Pancreas (tissue), 10 donors: ENCODE results near the gene DIP2C. TPM values are rescaled to one million over a fixed set of nuclear protein-coding genes. Genes with fewer than 3 reads are reported as not detected.

Experiments
- ATAC-seq, 4 donors: fragments of 200-7000 bp; cut with Tn5 transposase; one replicate each; pipeline versions ENCODE4 v1.8.0 to v1.9.1; 2020; ENCODE audit warnings: mild to moderate bottlenecking in 4 of 4, moderate library complexity in 4 of 4
- DNase-seq, 6 donors: peaks; one replicate each; pipeline ENCODE4 v3.0.0-alpha.2; 2020
- FAIRE-seq: peaks from 2 replicates; lab custom pipeline; 2012; peaks lifted over from hg19 to GRCh38; lab: Jason Lieb, UNC
- H3K27ac ChIP-seq, 4 donors: fragments of 200-600 bp; sonication (generic); 1 replicate in 3 of 4; 2 replicates in 1 of 4; pipeline versions ENCODE4 v1.5.0 to v1.8.0; 2020
- H3K27me3 ChIP-seq, 4 donors: fragments of 200-600 bp; one replicate each; pipeline ENCODE4 v1.8.0; 2021
- H3K36me3 ChIP-seq, 3 donors: fragments of 200-600 bp; sonication (generic) in 1 of 3; one replicate each; pipeline versions ENCODE4 v1.5.0 to v1.8.0; 2020 to 2021
- H3K4me1 ChIP-seq, 3 donors: fragments of 200-600 bp; one replicate each; pipeline ENCODE4 v1.8.0; 2021
- H3K4me3 ChIP-seq, 4 donors: fragments of 200-600 bp; sonication (generic) in 2 of 4; one replicate each; pipeline versions ENCODE4 v1.5.0 to v1.8.0; 2020 to 2021
- H3K9me3 ChIP-seq, 4 donors: fragments of 200-600 bp; one replicate each; pipeline ENCODE4 v1.8.0; 2021
- WGBS, 2 donors: extraction: QIAGEN DNeasy Blood & Tissue Kit; methylation state at CpG; one replicate each; pipeline ENCODE4 v1.1.7; 2013; 5-methylcytosine and 5-hydroxymethylcytosine counted together
- intact Hi-C, 3 donors: fragments of 100-400 bp; cut with DNase I; formaldehyde crosslinking; loops; one replicate each; pipeline versions ENCODE4 v1.11.1 to v1.14.2; 2022
- polyA plus RNA-seq, 2 donors: library from polyadenylated mRNA; stranded (reverse); fragments of 200-250 nt; gene quantifications; one replicate each; pipeline ENCODE4 v1.2.3, GENCODE V29; 2013
- total RNA-seq, 6 donors: library from RNA; stranded (reverse); fragmentation: NEBNext Ultra II Directional in 4 of 6; extraction: Animal tissue kit (Norgen Biotek cat#: 25700) in 4 of 6; gene quantifications; one replicate each; pipeline versions ENCODE4 v1.2.1 to v1.2.4, GENCODE V29; 2021 to 2023
- TF ChIP-seq, protein P1 (sequence below), 4 donors: fragments of 200-600 bp; sonication (generic) in 3 of 4; IDR thresholded peaks; one replicate each; pipeline versions ENCODE4 v1.5.0 to v1.8.0; 2021; ENCODE audit warnings: antibody characterized with exemption in 4 of 4
- donor health status: healthy with polysubstance abuse.
- donor health status: DM: no; HTN: no; CAD: no; lungs with moderate emphysema.
- donor health status: DM: no; HTN: no; CAD: no.
- donor health status: control.
- donor health status: control.
- donor health status: Bipolar disorder and iron deficiency.
- donor health status: DM: yes; HTN: yes; CAD: no.
- donor health status: DM: no; HTN: no; CAD: no.
- donor health status: DM: no; HTN: no; CAD: no.
- donor health status: DM: yes; HTN: yes; CAD: no.

The DIP2C gene
- total and polyA plus RNA-seq, 8 donors = 4.3 to 11.8 (median 7.3) TPM

DNA sequence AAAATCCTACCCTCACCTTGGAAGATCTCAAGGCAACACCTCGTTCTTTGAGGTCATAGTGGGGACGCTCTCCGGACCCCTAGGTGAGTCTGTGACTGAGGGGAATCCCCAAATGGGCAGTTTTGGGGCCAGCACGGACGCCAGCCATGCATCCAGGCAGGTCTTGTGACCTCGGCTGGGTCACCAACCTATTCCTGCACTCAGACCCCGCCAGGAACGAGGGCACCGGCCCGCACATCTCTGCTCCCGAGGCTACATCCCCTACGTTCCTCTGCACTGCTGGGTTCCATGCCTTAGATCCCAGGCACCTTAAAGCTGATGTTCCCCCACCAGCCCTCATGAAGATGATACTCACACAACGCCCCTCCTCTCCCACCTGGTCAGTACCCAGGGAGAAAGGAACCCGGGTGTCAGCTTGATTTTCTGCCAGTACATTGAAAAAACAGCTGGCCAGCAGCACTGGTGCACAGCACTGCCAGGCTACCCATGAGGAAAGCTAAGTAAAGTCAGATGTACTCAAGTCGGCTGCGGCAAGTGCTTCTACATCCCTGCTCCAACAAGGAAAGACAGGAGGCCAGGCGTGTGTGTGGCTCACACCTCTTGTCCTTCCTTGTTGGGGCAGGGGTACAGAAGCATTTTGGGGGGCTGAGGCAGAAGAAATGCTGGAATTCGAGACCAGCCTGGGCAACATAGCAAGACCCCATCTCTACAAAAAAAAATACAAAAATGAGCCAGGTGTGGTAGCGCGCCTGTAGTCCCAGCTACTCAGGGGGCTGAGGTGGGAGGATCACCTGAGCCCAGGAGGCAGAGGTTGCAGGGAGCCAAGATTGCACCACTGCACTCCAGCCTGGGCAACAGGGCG is 48.1 kb downstream of the DIP2C start:
- DNase-seq (no peak), ATAC-seq (no peak), FAIRE-seq (no peak)
- Histone ChIP-seq H3K9me3 (no peaks in the 10 kb centered on the region), H3K27me3 (no peaks in the 10 kb centered on the region), H3K4me3 (no peak overlapping the region), H3K4me1 (no peaks in the 10 kb centered on the region), H3K27ac (no peak overlapping the region), H3K36me3 (no peaks in the 10 kb centered on the region)
- TF ChIP-seq, protein P1, sequence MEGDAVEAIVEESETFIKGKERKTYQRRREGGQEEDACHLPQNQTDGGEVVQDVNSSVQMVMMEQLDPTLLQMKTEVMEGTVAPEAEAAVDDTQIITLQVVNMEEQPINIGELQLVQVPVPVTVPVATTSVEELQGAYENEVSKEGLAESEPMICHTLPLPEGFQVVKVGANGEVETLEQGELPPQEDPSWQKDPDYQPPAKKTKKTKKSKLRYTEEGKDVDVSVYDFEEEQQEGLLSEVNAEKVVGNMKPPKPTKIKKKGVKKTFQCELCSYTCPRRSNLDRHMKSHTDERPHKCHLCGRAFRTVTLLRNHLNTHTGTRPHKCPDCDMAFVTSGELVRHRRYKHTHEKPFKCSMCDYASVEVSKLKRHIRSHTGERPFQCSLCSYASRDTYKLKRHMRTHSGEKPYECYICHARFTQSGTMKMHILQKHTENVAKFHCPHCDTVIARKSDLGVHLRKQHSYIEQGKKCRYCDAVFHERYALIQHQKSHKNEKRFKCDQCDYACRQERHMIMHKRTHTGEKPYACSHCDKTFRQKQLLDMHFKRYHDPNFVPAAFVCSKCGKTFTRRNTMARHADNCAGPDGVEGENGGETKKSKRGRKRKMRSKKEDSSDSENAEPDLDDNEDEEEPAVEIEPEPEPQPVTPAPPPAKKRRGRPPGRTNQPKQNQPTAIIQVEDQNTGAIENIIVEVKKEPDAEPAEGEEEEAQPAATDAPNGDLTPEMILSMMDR (IDR thresholded peaks at IDR 0.05) = no peak
- 87 to 88% methylated on average over 21 of the region's 21 CpGs for whole genome bisulfite sequencing, 2 donors
- intact Hi-C loops = no loop called here

DNA sequence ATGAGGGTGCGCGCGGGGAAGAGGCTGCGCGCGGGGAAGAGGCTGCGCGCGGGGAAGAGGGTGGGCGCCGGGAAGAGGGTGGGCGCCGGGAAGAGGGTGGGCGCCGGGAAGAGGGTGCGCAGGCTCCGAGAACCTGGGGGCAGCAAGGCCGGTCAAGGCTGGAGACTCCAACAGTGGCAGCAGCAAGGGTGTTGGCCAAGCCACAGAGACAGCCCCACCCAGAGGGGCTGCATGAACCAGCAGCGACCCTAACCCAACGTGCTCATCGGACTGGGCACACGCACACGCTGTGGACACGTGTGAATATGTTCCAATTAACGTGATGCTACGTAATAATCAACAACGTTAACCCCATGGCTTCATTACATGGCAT is 48.8 kb downstream of the DIP2C start:
- FAIRE-seq (no peak), ATAC-seq (no peak), DNase-seq (no peak)
- Histone ChIP-seq H3K4me3 (no peak overlapping the region), H3K27ac (no peak overlapping the region), H3K9me3 (no peaks in the 10 kb centered on the region), H3K27me3 (no peaks in the 10 kb centered on the region), H3K36me3 (no peaks in the 10 kb centered on the region), H3K4me1 (no peaks in the 10 kb centered on the region)
- TF ChIP-seq, protein P1 (IDR thresholded peaks at IDR 0.05) = no peak
- intact Hi-C loops = no loop called here
- WGBS, 2 donors = 91 to 94% methylated on average over 27 of the region's 27 CpGs

DNA sequence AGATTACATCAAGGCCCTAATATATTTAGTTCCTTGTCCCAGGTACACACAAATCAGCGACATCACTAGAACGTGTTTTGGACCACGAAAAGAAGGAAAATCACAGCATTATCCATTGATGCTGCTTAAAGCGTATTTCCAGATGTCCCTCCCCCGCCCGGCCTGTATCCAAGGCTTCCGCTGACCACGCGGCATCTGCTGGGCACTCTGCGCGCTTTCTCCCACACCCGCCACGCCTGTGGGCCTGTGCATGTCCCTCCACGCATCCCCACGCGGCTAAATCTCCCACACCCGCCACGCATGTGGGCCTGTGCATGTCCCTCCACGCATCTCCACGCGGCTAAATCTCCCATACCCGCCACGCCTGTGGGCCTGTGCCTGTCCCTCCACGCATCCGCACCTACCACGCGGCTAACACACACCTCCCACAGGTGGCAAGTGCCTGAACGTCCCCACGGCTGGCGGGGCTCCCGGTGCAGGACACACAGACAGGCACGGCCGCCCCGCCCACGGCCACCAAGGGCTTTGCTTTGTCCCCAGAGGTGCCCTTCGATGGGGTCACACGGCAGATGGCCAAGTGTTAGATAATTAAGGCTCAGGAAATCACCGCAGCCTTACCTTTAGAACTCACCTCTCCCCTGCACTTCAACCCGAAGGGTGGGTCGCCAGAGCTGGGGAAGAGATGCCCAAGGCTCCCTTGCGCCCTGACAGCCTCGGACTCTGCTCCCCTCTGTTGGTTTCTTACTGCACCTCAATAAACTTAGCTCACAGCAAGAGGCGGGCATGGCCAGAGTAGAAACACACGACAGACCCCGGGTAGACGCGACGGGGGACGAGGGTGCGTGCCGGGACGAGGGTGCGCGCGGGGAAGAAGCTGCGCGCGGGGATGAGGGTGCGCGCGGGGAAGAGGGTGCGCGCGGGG is 49.5 kb downstream of the DIP2C start:
- intact Hi-C loops = no loop called here
- H3K27me3 ChIP-seq = no peaks in the 10 kb centered on the region
- TF ChIP-seq, protein P1 (IDR thresholded peaks at IDR 0.05) = no peak
- DNase-seq (no peak), FAIRE-seq (no peak), ATAC-seq (no peak)
- no peaks in the 10 kb centered on the region for H3K4me1 ChIP-seq
- H3K9me3 ChIP-seq = no peaks in the 10 kb centered on the region
- H3K27ac ChIP-seq = no peak overlapping the region
- 95 to 96% methylated on average over 64 of the region's 64 CpGs for WGBS, 2 donors
- no peaks in the 10 kb centered on the region for H3K36me3 ChIP-seq
- no peak overlapping the region for H3K4me3 ChIP-seq

DNA sequence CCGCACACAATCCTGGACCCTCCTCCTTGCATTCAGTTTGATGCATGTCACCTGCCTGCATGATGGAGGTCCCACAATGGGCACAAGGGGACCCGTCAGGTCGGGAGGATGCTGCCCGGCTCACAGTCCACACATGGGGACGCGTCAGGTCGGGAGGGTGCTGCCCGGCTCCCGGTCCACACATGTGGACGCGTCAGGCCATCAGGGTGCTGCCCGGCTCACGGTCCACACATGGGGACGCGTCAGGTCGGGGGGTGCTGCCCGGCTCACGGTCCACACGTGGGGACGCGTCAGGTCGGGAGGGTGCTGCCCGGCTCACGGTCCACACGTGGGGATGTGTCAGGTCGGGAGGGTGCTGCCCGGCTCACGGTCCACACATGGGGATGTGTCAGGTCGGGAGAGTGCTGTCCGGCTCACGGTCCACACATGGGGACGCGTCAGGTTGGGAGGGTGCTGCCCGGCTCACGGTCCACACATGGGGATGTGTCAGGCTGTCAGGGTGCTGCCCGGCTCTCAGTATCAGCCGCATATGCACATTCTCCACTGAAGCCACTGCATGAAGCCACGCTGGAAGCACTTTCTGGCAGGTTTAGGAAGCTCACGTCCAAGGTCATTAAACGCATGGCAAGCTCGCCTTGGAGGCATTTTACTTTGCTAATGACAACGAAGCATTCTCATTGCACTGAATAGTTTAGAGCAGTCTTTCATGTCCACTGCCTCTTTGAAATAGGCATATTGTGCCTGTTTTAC is 50.3 kb downstream of the DIP2C start:
- intact Hi-C loops = no loop called here
- Histone ChIP-seq H3K4me1 (peaks cover 0 to 2% (median 0%) of the 10 kb centered on the region in 3 donors), H3K36me3 (no peaks in the 10 kb centered on the region), H3K4me3 (no peak overlapping the region), H3K27ac (no peak overlapping the region), H3K9me3 (no peaks in the 10 kb centered on the region), H3K27me3 (no peaks in the 10 kb centered on the region)
- DNase-seq (peak in 1 of 6 donors; percentile 66), ATAC-seq (no peak), FAIRE-seq (no peak)
- TF ChIP-seq, protein P1 (IDR thresholded peaks at IDR 0.05) = no peak
- 89 to 90% methylated on average over 42 of the region's 42 CpGs for WGBS, 2 donors
